Neuronal stem cell (in vitro differentiated cells): ENCODE measurements around the gene NEDD4.
"Not testable (repeated sequence)": the region's sequence is repeated elsewhere in the genome, so short reads cannot be mapped to it uniquely, and the experiment has no call there.

Source experiments
- DNase-seq: peaks from one replicate; pipeline ENCODE4 v3.0.0-alpha.2; 2013; ENCODE audit warnings: low spot score
- H2AFZ ChIP-seq: one replicate; pipeline ENCODE4 v1.6.1; 2013; ENCODE audit warnings: mild to moderate bottlenecking, low read length, inconsistent platforms
- H2AK5ac ChIP-seq: 2 replicates; pipeline ENCODE4 v1.6.1; 2013; ENCODE audit warnings: low read depth, mild to moderate bottlenecking, inconsistent platforms, low read length, moderate library complexity, mixed read lengths
- H2BK120ac ChIP-seq: 2 replicates; pipeline ENCODE4 v1.6.1; 2013; ENCODE audit warnings: low read depth, mild to moderate bottlenecking, inconsistent platforms, low read length, moderate library complexity, mixed read lengths
- H2BK12ac ChIP-seq: one replicate; pipeline ENCODE4 v1.6.1; 2013; ENCODE audit warnings: low read length, inconsistent platforms
- H2BK15ac ChIP-seq: 2 replicates; pipeline ENCODE4 v1.6.1; 2013; ENCODE audit warnings: mild to moderate bottlenecking, low read length, inconsistent platforms, mixed read lengths
- H2BK5ac ChIP-seq: one replicate; pipeline ENCODE4 v1.6.1; 2013; ENCODE audit warnings: inconsistent platforms, mild to moderate bottlenecking, low read length, moderate library complexity
- H3K14ac ChIP-seq: one replicate; pipeline ENCODE4 v1.6.1; 2013; ENCODE audit warnings: low read length, inconsistent platforms
- H3K18ac ChIP-seq: 2 replicates; pipeline ENCODE4 v1.6.1; 2013; ENCODE audit warnings: low read length, inconsistent platforms
- H3K23ac ChIP-seq: 2 replicates; pipeline ENCODE4 v1.6.1; 2013; ENCODE audit warnings: low read depth, mild to moderate bottlenecking, mixed read lengths, low read length, inconsistent platforms; ENCODE audit not compliant: poor library complexity
- H3K27ac ChIP-seq: replicated peaks from 3 replicates; pipeline ENCODE4 v1.5.1; 2013; ENCODE audit warnings: low read length, inconsistent platforms
- H3K27me3 ChIP-seq, 3 experiments: 2 replicates each; pipeline ENCODE4 v1.6.1; 2013; ENCODE audit warnings: low read length in 3 of 3, mild to moderate bottlenecking in 2 of 3, inconsistent platforms in 1 of 3, low read depth in 1 of 3, mixed read lengths in 1 of 3, moderate library complexity in 1 of 3; ENCODE audit not compliant: control insufficient read depth in 3 of 3, insufficient read depth in 3 of 3
- H3K36me3 ChIP-seq, 2 donors: replicated peaks in 1 of 2; 2 replicates each; pipeline ENCODE4 v1.6.1; 2013; ENCODE audit warnings: low read length in 2 of 2; ENCODE audit not compliant: control insufficient read depth in 2 of 2, insufficient read depth in 2 of 2
- H3K4ac ChIP-seq: 2 replicates; pipeline ENCODE4 v1.6.1; 2013; ENCODE audit warnings: inconsistent platforms, mild to moderate bottlenecking, low read length, moderate library complexity
- H3K4me1 ChIP-seq, 2 donors: 1 replicate in 1 of 2; 2 replicates in 1 of 2; pipeline ENCODE4 v1.6.1; 2013; ENCODE audit warnings: low read length in 2 of 2, low read depth in 1 of 2; ENCODE audit not compliant: control insufficient read depth in 2 of 2, insufficient read depth in 1 of 2
- H3K4me2 ChIP-seq: one replicate; pipeline ENCODE4 v1.6.1; 2013; ENCODE audit warnings: mild to moderate bottlenecking, low read length, inconsistent platforms; ENCODE audit not compliant: insufficient read depth, poor library complexity, severe bottlenecking
- H3K4me3 ChIP-seq, 2 donors: 2 replicates each; pipeline ENCODE4 v1.5.1; 2013; ENCODE audit warnings: low read length in 2 of 2, mild to moderate bottlenecking in 2 of 2, inconsistent platforms in 1 of 2, moderate library complexity in 1 of 2
- H3K79me1 ChIP-seq: one replicate; pipeline ENCODE4 v1.6.1; 2013; ENCODE audit warnings: low read depth, mild to moderate bottlenecking, inconsistent platforms, low read length, moderate library complexity
- H3K9ac ChIP-seq: one replicate; pipeline ENCODE4 v1.6.1; 2013; ENCODE audit warnings: mild to moderate bottlenecking, low read depth, low read length, inconsistent platforms; ENCODE audit not compliant: poor library complexity
- H3K9me3 ChIP-seq, 2 donors: replicated peaks in 1 of 2; 2 replicates each; pipeline versions ENCODE3 to v1.6.1; 2013; ENCODE audit warnings: low read length in 2 of 2, mild to moderate bottlenecking in 2 of 2, inconsistent platforms in 1 of 2, low read depth in 1 of 2, mixed read lengths in 1 of 2, moderate library complexity in 1 of 2; ENCODE audit not compliant: control insufficient read depth in 2 of 2, insufficient read depth in 1 of 2
- H4K8ac ChIP-seq: one replicate; pipeline ENCODE4 v1.6.1; 2013; ENCODE audit warnings: low read depth, mild to moderate bottlenecking, inconsistent platforms, low read length, moderate library complexity
- H4K91ac ChIP-seq: one replicate; pipeline ENCODE4 v1.6.1; 2013; ENCODE audit warnings: low read length, low read depth, mild to moderate bottlenecking, inconsistent platforms; ENCODE audit not compliant: poor library complexity
- WGBS, 2 donors: extraction: QIAGEN DNeasy Blood & Tissue Kit; methylation state at CpG; one replicate each; pipeline ENCODE4 v1.1.7; 2013; ENCODE audit warnings: missing lambda C conversion rate in 2 of 2, mixed read lengths in 1 of 2; ENCODE audit not compliant: insufficient read length in 2 of 2, insufficient replicate concordance in 1 of 2; ENCODE audit errors: extremely low coverage in 2 of 2; 5-methylcytosine and 5-hydroxymethylcytosine counted together

Gene NEDD4

GRCh38 chr15:55868291-55868690 lies 125.1 kb downstream of the NEDD4 start:
- no CpG with 5 or more reads among the region's 4 CpGs for WGBS, 2 donors
- not testable (repeated sequence) for H3K4me2 ChIP-seq

GRCh38 chr15:55863911-55864310 lies 129.5 kb downstream of the NEDD4 start:
- no peak for DNase-seq
- Histone ChIP-seq H2BK120ac (no peak overlapping the region), H3K4me1 (no peaks in the 10 kb centered on the region), H3K27me3 (no peaks in the 10 kb centered on the region), H3K4me3 (no peak overlapping the region), H3K4ac (no peak overlapping the region), H2AK5ac (no peak overlapping the region), H4K91ac (no peak overlapping the region), H3K23ac (no peak overlapping the region), H3K79me1 (no peaks in the 10 kb centered on the region), H4K8ac (no peak overlapping the region), H3K4me2 (no peak overlapping the region), H3K18ac (no peak overlapping the region), H2AFZ (no peak overlapping the region), H2BK15ac (no peak overlapping the region), H3K14ac (no peak overlapping the region), H2BK5ac (no peak overlapping the region), H2BK12ac (no peak overlapping the region), H3K27ac (no peak overlapping the region), H3K9me3 (peaks cover 0 to 2% of the 10 kb centered on the region in 2 donors), H3K9ac (no peak overlapping the region), H3K36me3 (peaks cover 0 to 36% of the 10 kb centered on the region in 2 donors)

More at GRCh38 chr15:55868291-55868690, 125.1 kb downstream of the NEDD4 start:
- H2BK5ac ChIP-seq, H3K4me3 ChIP-seq, H2BK15ac ChIP-seq, H4K91ac ChIP-seq, H4K8ac ChIP-seq, H3K27me3 ChIP-seq, H2AFZ ChIP-seq, H2AK5ac ChIP-seq, H3K9ac ChIP-seq, H3K4ac ChIP-seq, H3K23ac ChIP-seq, H3K9me3 ChIP-seq, DNase-seq, H2BK12ac ChIP-seq, H3K18ac ChIP-seq, H2BK120ac ChIP-seq, H3K14ac ChIP-seq, H3K4me1 ChIP-seq, H3K27ac ChIP-seq, H3K79me1 ChIP-seq, H3K36me3 ChIP-seq: not testable (repeated sequence)

GRCh38 chr15:55861115-55861514 lies 132.3 kb downstream of the NEDD4 start:
- no CpG with 5 or more reads among the region's 2 CpGs for WGBS, 2 donors
- Histone ChIP-seq H3K14ac (no peak overlapping the region), H3K27me3 (no peaks in the 10 kb centered on the region), H3K4me2 (no peak overlapping the region), H3K27ac (no peak overlapping the region), H3K4me1 (no peaks in the 10 kb centered on the region), H3K18ac (no peak overlapping the region), H3K9me3 (peaks cover 0 to 3% of the 10 kb centered on the region in 2 donors), H3K9ac (no peak overlapping the region), H4K91ac (no peak overlapping the region), H3K4ac (no peak overlapping the region), H2BK15ac (no peak overlapping the region), H2AFZ (no peak overlapping the region), H2BK5ac (no peak overlapping the region), H3K79me1 (no peaks in the 10 kb centered on the region), H3K36me3 (peaks cover 0 to 56% of the 10 kb centered on the region in 2 donors), H2BK12ac (no peak overlapping the region), H2BK120ac (no peak overlapping the region), H3K23ac (no peak overlapping the region), H4K8ac (no peak overlapping the region), H2AK5ac (no peak overlapping the region), H3K4me3 (no peak overlapping the region)
- DNase-seq, result no peak

DNA sequence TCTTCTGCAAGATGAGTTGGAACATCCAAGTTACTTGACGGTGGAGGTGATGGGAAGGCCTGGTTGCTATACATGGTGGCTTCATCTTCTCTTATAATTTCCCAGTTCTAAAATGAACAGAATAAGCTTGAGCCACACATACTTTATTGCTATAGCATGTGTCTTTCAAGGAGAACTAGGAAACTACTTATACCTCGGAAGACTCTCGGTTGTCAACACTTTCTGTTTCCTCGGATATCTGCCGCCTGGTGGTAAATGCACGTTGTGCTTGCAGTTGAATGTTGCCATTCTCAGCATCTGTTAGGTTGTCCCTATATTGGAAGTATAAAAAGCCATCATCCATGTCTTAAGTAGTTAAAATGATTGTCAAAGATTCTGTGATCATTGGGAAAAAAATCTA lies 132.9 kb downstream of the NEDD4 start:
- peaks cover 0 to 2% (median 0%) of the 10 kb centered on the region in 3 experiments for H3K27me3 ChIP-seq
- no peak overlapping the region for H2AK5ac ChIP-seq
- peaks cover 0 to 2% of the 10 kb centered on the region in 2 donors for H3K4me1 ChIP-seq
- H3K36me3 ChIP-seq, result peaks cover 0 to 62% of the 10 kb centered on the region in 2 donors
- H3K18ac ChIP-seq, result no peak overlapping the region
- no peak overlapping the region for H2BK5ac ChIP-seq
- no peaks in the 10 kb centered on the region for H3K79me1 ChIP-seq
- H2BK15ac ChIP-seq, result no peak overlapping the region
- no peak overlapping the region for H2AFZ ChIP-seq
- no peak overlapping the region for H3K23ac ChIP-seq
- WGBS, 2 donors, result no CpG with 5 or more reads among the region's 6 CpGs
- no peak overlapping the region for H3K9ac ChIP-seq
- H3K4me2 ChIP-seq, result no peak overlapping the region
- no peak overlapping the region for H2BK12ac ChIP-seq
- no peak overlapping the region for H3K4me3 ChIP-seq
- no peak overlapping the region for H3K27ac ChIP-seq
- no peak for DNase-seq
- no peak overlapping the region for H4K8ac ChIP-seq
- no peak overlapping the region for H2BK120ac ChIP-seq
- no peak overlapping the region for H3K4ac ChIP-seq
- peaks cover 0 to 3% of the 10 kb centered on the region in 2 donors for H3K9me3 ChIP-seq
- no peak overlapping the region for H3K14ac ChIP-seq
- H4K91ac ChIP-seq, result no peak overlapping the region
